ENCODE data around the gene ST3GAL4. TPM values are rescaled to one million over a fixed set of nuclear protein-coding genes. Genes with fewer than 3 reads are reported as not detected.

The ST3GAL4 gene
- total RNA-seq, 1 experiment from 2014 or later = 13.1 TPM

GRCh38 chr11:126407682-126408288, 52.3 kb downstream of the ST3GAL4 start:
- no peak for DNase-seq (ENCODE audit: low read depth, low spot score)
- TF ChIP-seq MAX (IDR thresholded peaks at IDR 0.05) = no peak
- no peak for TF ChIP-seq SRF (IDR thresholded peaks at IDR 0.05; ENCODE audit: low read depth)
- no peak for TF ChIP-seq POLR2AphosphoS5 (IDR thresholded peaks at IDR 0.05; ENCODE audit: low read depth, low read length)
- no peak for TF ChIP-seq ZNF274 (IDR thresholded peaks at IDR 0.05; ENCODE audit: low read depth, low read length)
- TF ChIP-seq POLR2A (IDR thresholded peaks at IDR 0.05; ENCODE audit: borderline replicate concordance, extremely low read depth, insufficient read depth, insufficient read length) = no peak
- TF ChIP-seq EZH2phosphoT487 (IDR thresholded peaks at IDR 0.05; ENCODE audit: borderline replicate concordance) = no peak
- no peak for TF ChIP-seq YY1 (IDR thresholded peaks at IDR 0.05; ENCODE audit: extremely low read depth, insufficient replicate concordance, low read depth, low read length)
- TF ChIP-seq CTCF (IDR thresholded peaks at IDR 0.05 in 2 of 3, conservative IDR thresholded peaks at IDR 0.05 in 1 of 3; ENCODE audit: borderline replicate concordance in 1 of 3, insufficient read depth in 1 of 3, low read depth in 2 of 3, low read length in 2 of 3) = no peak
- no peak for TF ChIP-seq JUND (IDR thresholded peaks at IDR 0.05)
- no peak for TF ChIP-seq CEBPB (IDR thresholded peaks at IDR 0.05; ENCODE audit: low read depth)
- no peak for TF ChIP-seq SP1 (IDR thresholded peaks at IDR 0.05; ENCODE audit: low read depth)
- TF ChIP-seq ZBTB33 (IDR thresholded peaks at IDR 0.05; ENCODE audit: extremely low read depth, insufficient replicate concordance, low read length) = no peak
- Histone ChIP-seq H3K9me2 (ENCODE audit: insufficient read depth) (no peaks in the 10 kb centered on the region), H3K27me3 (ENCODE audit: insufficient read depth, low read length) (no peaks in the 10 kb centered on the region), H3K9me3 (ENCODE audit: control insufficient read depth in 1 of 2, insufficient read depth in 1 of 2, low read depth in 1 of 2, low read length in 2 of 2) (no peaks in the 10 kb centered on the region), H3K4me3 (replicated peaks in 1 of 2; ENCODE audit: low read depth in 1 of 2, low read length in 2 of 2) (no peak overlapping the region), H3K4me1 (ENCODE audit: control insufficient read depth in 1 of 2, insufficient read depth in 2 of 2, low read length in 2 of 2) (peaks cover 32 to 37% of the 10 kb centered on the region in 2 experiments), H2AFZ (ENCODE audit: low read depth, low read length, poor library complexity, severe bottlenecking) (no peak overlapping the region), H3K27ac (ENCODE audit: low read depth, low read length) (no peak overlapping the region), H4K20me1 (ENCODE audit: insufficient read depth) (no peaks in the 10 kb centered on the region), H3K9ac (ENCODE audit: low read length) (no peak overlapping the region), H3K4me2 (ENCODE audit: low read length) (no peak overlapping the region), H3K79me2 (ENCODE audit: insufficient read depth, low read length) (no peaks in the 10 kb centered on the region), H3K36me3 (ENCODE audit: control insufficient read depth in 1 of 2, insufficient read depth in 2 of 2, low read length in 2 of 2) (no peaks in the 10 kb centered on the region; a peak in 1 of 4 replicates)
- ChIA-PET RAD21 (ENCODE audit: low non-redundant PET in 1 of 2, low total read pairs in 2 of 2, uncharacterized antibody in 2 of 2, unreplicated experiment in 2 of 2) (no interaction called here), POLR2A (no interaction called here), CTCF (no interaction called here)
- no TSS peak for BruUV-seq (replicated peaks)
- ATAC-seq = no peak
- intact Hi-C loops (cut with micrococcal nuclease) = no loop called here

Measured in HCT116 (cell line).